Esophagus muscularis mucosa (tissue), 4 donors: ENCODE data around the gene KCNQ1.

ENCODE experiments used
- EP300 ChIP-seq: sonication (generic); formaldehyde crosslinking; IDR thresholded peaks from one replicate; pipeline ENCODE4 v1.6.1; 2017; ENCODE audit warnings: antibody characterized with exemption
- POLR2A ChIP-seq: fragments of 450-650 bp; IDR thresholded peaks from one replicate; pipeline ENCODE4 v1.6.1; 2017; ENCODE audit warnings: antibody characterized with exemption, moderate library complexity, mild to moderate bottlenecking, low read depth
- POLR2AphosphoS5 ChIP-seq, 2 donors: sonication (generic); formaldehyde crosslinking; IDR thresholded peaks; one replicate each; pipeline ENCODE4 v1.6.1; 2017; ENCODE audit warnings: antibody characterized with exemption in 2 of 2
- TF ChIP-seq, protein P1 (sequence below), 3 experiments: fragments of 200-600 bp in 2 of 3; fragments of 450-650 bp in 1 of 3; sonication (generic) in 2 of 3; IDR thresholded peaks; one replicate each; pipeline ENCODE4 v1.5.1; 2017 to 2019; ENCODE audit warnings: antibody characterized with exemption in 3 of 3, mild to moderate bottlenecking in 2 of 3, moderate library complexity in 1 of 3

DNA sequence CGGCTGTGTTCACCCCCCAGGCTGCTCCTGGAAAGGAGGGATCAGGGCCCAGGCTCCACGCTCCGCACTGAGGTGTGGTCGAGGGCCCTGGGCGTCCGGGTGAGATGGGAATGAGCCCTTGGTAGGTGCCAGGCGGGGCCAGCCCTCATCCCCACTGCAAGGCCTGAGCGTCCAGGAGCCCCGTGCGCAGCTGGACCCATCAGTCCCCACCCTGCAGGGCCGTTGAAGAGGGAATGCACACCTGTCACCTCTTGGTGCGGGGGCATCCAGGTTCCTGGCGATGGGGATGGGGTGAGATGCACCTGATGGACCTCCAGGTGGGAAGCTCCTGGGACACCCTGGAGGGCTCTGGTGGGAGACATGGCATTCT is 72.2 kb downstream of the KCNQ1 start:
- TF ChIP-seq POLR2AphosphoS5 (IDR thresholded peaks at IDR 0.05) (no peak), EP300 (no peak), POLR2A (no peak)
- TF ChIP-seq, protein P1, sequence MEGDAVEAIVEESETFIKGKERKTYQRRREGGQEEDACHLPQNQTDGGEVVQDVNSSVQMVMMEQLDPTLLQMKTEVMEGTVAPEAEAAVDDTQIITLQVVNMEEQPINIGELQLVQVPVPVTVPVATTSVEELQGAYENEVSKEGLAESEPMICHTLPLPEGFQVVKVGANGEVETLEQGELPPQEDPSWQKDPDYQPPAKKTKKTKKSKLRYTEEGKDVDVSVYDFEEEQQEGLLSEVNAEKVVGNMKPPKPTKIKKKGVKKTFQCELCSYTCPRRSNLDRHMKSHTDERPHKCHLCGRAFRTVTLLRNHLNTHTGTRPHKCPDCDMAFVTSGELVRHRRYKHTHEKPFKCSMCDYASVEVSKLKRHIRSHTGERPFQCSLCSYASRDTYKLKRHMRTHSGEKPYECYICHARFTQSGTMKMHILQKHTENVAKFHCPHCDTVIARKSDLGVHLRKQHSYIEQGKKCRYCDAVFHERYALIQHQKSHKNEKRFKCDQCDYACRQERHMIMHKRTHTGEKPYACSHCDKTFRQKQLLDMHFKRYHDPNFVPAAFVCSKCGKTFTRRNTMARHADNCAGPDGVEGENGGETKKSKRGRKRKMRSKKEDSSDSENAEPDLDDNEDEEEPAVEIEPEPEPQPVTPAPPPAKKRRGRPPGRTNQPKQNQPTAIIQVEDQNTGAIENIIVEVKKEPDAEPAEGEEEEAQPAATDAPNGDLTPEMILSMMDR (IDR thresholded peaks at IDR 0.05) = no peak
